Thoracic aorta (tissue), 2 donors: ENCODE results near the gene HERC3. TPM values are rescaled to one million over a fixed set of nuclear protein-coding genes. Genes with fewer than 3 reads are reported as not detected.

Experiments used
- ATAC-seq: fragments of 150-250 bp; one replicate; pipeline ENCODE4 v1.8.0; 2017; ENCODE audit warnings: low read depth; ENCODE audit not compliant: insufficient number of reproducible peaks, low FRiP score
- DNase-seq: peaks from one replicate; pipeline ENCODE4 v3.0.0-alpha.2; 2020; ENCODE audit warnings: low spot score
- H3K27ac ChIP-seq, 2 donors: fragments of 200-600 bp; sonication (generic); 1 replicate in 1 of 2; 2 replicates in 1 of 2; pipeline ENCODE4 v1.5.1; 2016; ENCODE audit warnings: mild to moderate bottlenecking in 2 of 2, moderate library complexity in 2 of 2
- H3K27me3 ChIP-seq: fragments of 200-600 bp; sonication (generic); replicated peaks from 2 replicates; pipeline ENCODE4 v1.6.0; 2016; ENCODE audit warnings: mild to moderate bottlenecking; ENCODE audit not compliant: insufficient read depth
- H3K36me3 ChIP-seq: fragments of 200-600 bp; sonication (generic); one replicate; pipeline ENCODE4 v1.5.1; 2016
- H3K4me1 ChIP-seq, 2 donors: fragments of 200-600 bp; sonication (generic); 1 replicate in 1 of 2; 2 replicates in 1 of 2; pipeline versions ENCODE4 v1.5.1 to v1.6.0; 2016; ENCODE audit warnings: low read depth in 2 of 2, mild to moderate bottlenecking in 1 of 2; ENCODE audit not compliant: control insufficient read depth in 1 of 2
- H3K4me3 ChIP-seq: fragments of 200-600 bp; sonication (generic); 2 replicates; pipeline ENCODE4 v1.5.1; 2016; ENCODE audit warnings: mild to moderate bottlenecking
- H3K9me3 ChIP-seq: fragments of 200-600 bp; sonication (generic); 2 replicates; pipeline ENCODE4 v1.5.1; 2016
- CTCF ChIP-seq: fragments of 200-600 bp; sonication (generic); IDR thresholded peaks from one replicate; pipeline ENCODE4 v1.5.1; 2019; ENCODE audit warnings: antibody characterized with exemption
- total RNA-seq, 2 donors: library from RNA; depleted of rRNA; stranded (reverse); fragments of >200 nt; gene quantifications; one replicate each; pipeline versions ENCODE4 v1.1.0 to v1.2.3, GENCODE V29; 2016

Gene HERC3
- total RNA-seq, 2 donors from 2014 or later, result 34.5 to 51.4 TPM

- H3K4me1 ChIP-seq, result peaks cover 17 to 23% of the 10 kb centered on the region in 2 donors
- ATAC-seq (no peak), DNase-seq (no peak)
- H3K4me3 ChIP-seq, result no peak overlapping the region
- no peak for TF ChIP-seq CTCF
- no peaks in the 10 kb centered on the region for H3K36me3 ChIP-seq
- H3K27ac ChIP-seq, result no peak overlapping the region
- H3K27me3 ChIP-seq, result no peaks in the 10 kb centered on the region
- H3K9me3 ChIP-seq, result no peaks in the 10 kb centered on the region
Observed at GRCh38 chr4:88628746-88629145, 36.5 kb downstream of the HERC3 start.

- no peaks in the 10 kb centered on the region for H3K27me3 ChIP-seq
- no peak for TF ChIP-seq CTCF
- peaks cover 17 to 23% of the 10 kb centered on the region in 2 donors for H3K4me1 ChIP-seq
- H3K27ac ChIP-seq, result no peak overlapping the region
- DNase-seq (no peak), ATAC-seq (no peak)
- no peak overlapping the region for H3K4me3 ChIP-seq
- H3K9me3 ChIP-seq, result no peaks in the 10 kb centered on the region
- no peaks in the 10 kb centered on the region for H3K36me3 ChIP-seq
Observed at GRCh38 chr4:88629826-88630225, 37.5 kb downstream of the HERC3 start.

GRCh38 chr4:88630756-88631155, 38.5 kb downstream of the HERC3 start:
- no peak for DNase-seq
- H3K4me1 ChIP-seq, result peaks cover 17 to 23% of the 10 kb centered on the region in 2 donors
- ATAC-seq, result peak; percentile 78
- H3K4me3 ChIP-seq, result no peak overlapping the region
- no peaks in the 10 kb centered on the region for H3K9me3 ChIP-seq
- H3K27me3 ChIP-seq, result no peaks in the 10 kb centered on the region
- H3K36me3 ChIP-seq, result no peaks in the 10 kb centered on the region
- peak overlapping the region in 1 of 2 donors; percentile 48 for H3K27ac ChIP-seq
- TF ChIP-seq CTCF, result no peak

- Histone ChIP-seq H3K36me3 (no peaks in the 10 kb centered on the region), H3K4me3 (no peak overlapping the region), H3K27ac (no peak overlapping the region), H3K9me3 (no peaks in the 10 kb centered on the region), H3K4me1 (peaks cover 0 to 3% of the 10 kb centered on the region in 2 donors), H3K27me3 (no peaks in the 10 kb centered on the region)
- no peak for TF ChIP-seq CTCF
- no peak for ATAC-seq
- no peak for DNase-seq
Observed at GRCh38 chr4:88643932-88644331, 51.7 kb downstream of the HERC3 start.

GRCh38 chr4:88645994-88646393, 53.7 kb downstream of the HERC3 start:
- ATAC-seq (no peak), DNase-seq (no peak)
- no peak overlapping the region for H3K4me3 ChIP-seq
- peaks cover 3 to 17% of the 10 kb centered on the region in 2 donors for H3K4me1 ChIP-seq
- H3K27ac ChIP-seq, result no peak overlapping the region
- TF ChIP-seq CTCF, result no peak
- H3K9me3 ChIP-seq, result no peaks in the 10 kb centered on the region
- H3K27me3 ChIP-seq, result no peaks in the 10 kb centered on the region
- H3K36me3 ChIP-seq, result no peaks in the 10 kb centered on the region
